Caki2 (cell line): ENCODE results near the gene SLC5A11. TPM values are rescaled to one million over a fixed set of nuclear protein-coding genes. Genes with fewer than 3 reads are reported as not detected.

Experiments used
- DNase-seq: peaks from one replicate; pipeline ENCODE4 v3.0.0-alpha.2; 2015; ENCODE audit warnings: low read depth
- in situ Hi-C: cut with HindIII; loops from 2 replicates; pipeline ENCODE4 v1.10.0; 2016; ENCODE audit warnings: low sequenced_read_pairs, low pct_unique_long_range_greater_than_20kb, mixed read lengths
- total RNA-seq: library from RNA; depleted of rRNA; stranded (reverse); fragments of >200 nt; shearing (Covaris generic); gene quantifications from 2 replicates; pipeline ENCODE4 v1.2.3, GENCODE V29; 2014; ENCODE audit warnings: low replicate concordance; rRNA removed

The SLC5A11 gene
- total RNA-seq, 1 experiment from 2014 or later = not detected

- no peak for DNase-seq
- in situ Hi-C loops = no loop called here
Measured at GRCh38 chr16:24943471-24943870, 97.7 kb downstream of the SLC5A11 start.

GRCh38 chr16:24944206-24944605, 98.4 kb downstream of the SLC5A11 start:
- in situ Hi-C loops = no loop called here
- no peak for DNase-seq

GRCh38 chr16:24946155-24946554, 100.4 kb downstream of the SLC5A11 start:
- DNase-seq = no peak

GRCh38 chr16:24950275-24950674, 104.5 kb downstream of the SLC5A11 start:
- in situ Hi-C loops = no loop called here
- DNase-seq = no peak

More at GRCh38 chr16:24946155-24946554, 100.4 kb downstream of the SLC5A11 start:
- in situ Hi-C loops = no loop called here

- in situ Hi-C loops = no loop called here
- no peak for DNase-seq
Measured at GRCh38 chr16:24953306-24953705, 107.5 kb downstream of the SLC5A11 start.

- in situ Hi-C loops = no loop called here
Measured at GRCh38 chr16:24953721-24954120, 108.0 kb downstream of the SLC5A11 start.

GRCh38 chr16:24954137-24954536, 108.4 kb downstream of the SLC5A11 start:
- in situ Hi-C loops = no loop called here

More at GRCh38 chr16:24953721-24954120, 108.0 kb downstream of the SLC5A11 start:
- DNase-seq = no peak

GRCh38 chr16:24955975-24956731, 110.4 kb downstream of the SLC5A11 start:
- DNase-seq = no peak
- in situ Hi-C loops = no loop called here

More at GRCh38 chr16:24954137-24954536, 108.4 kb downstream of the SLC5A11 start:
- no peak for DNase-seq

- no peak for DNase-seq
- in situ Hi-C loops = no loop called here
Measured at GRCh38 chr16:24957887-24958286, 112.1 kb downstream of the SLC5A11 start.

Other genes with a start within 250 kb of the SLC5A11 start
- gene TNRC6A, start 116.3 kb upstream of the SLC5A11 start, total RNA-seq = 6.2 and 12.2 TPM in 2 replicates
- gene ARHGAP17, start 169.4 kb downstream of the SLC5A11 start, total RNA-seq = 17.6 and 20.2 TPM in 2 replicates